GM21367 (cell line): ENCODE measurements around the gene ARHGEF38.
A peak's percentile ranks its signal among the peaks of the same experiment; 100 is the strongest.

Experiments used
- ATAC-seq: cut with Tn5 transposase; IDR thresholded peaks from one replicate; pipeline ENCODE4 v1.9.1; 2021; ENCODE audit not compliant: unreplicated experiment

Gene ARHGEF38

GRCh38 chr4:105551965-105552746 lies at the start of gene ARHGEF38:
TSS of gene ARHGEF38 (plus strand) at chr4:105552620. CDS start at chr4:105552766, 146 bp downstream.
- no peak for ATAC-seq

- ATAC-seq, result no peak
These were observed 48.9 kb upstream of the ARHGEF38 start for GRCh38 chr4:105503484-105503883.

GRCh38 chr4:105504744-105505143 lies 47.7 kb upstream of the ARHGEF38 start:
- no peak for ATAC-seq

- peak; percentile 92 for ATAC-seq
These were observed 43.1 kb upstream of the ARHGEF38 start for GRCh38 chr4:105509291-105509690.

GRCh38 chr4:105509714-105510113 lies 42.7 kb upstream of the ARHGEF38 start:
- no peak for ATAC-seq

GRCh38 chr4:105510245-105510644 lies 42.2 kb upstream of the ARHGEF38 start:
- no peak for ATAC-seq

GRCh38 chr4:105520819-105521790 lies 31.3 kb upstream of the ARHGEF38 start:
- ATAC-seq, result peak; percentile 84

GRCh38 chr4:105526656-105527055 lies 25.8 kb upstream of the ARHGEF38 start:
- no peak for ATAC-seq

GRCh38 chr4:105527081-105527480 lies 25.3 kb upstream of the ARHGEF38 start:
- ATAC-seq, result no peak

- ATAC-seq, result no peak
These were observed 15.8 kb upstream of the ARHGEF38 start for GRCh38 chr4:105536601-105537000.

- ATAC-seq, result no peak
These were observed 11.0 kb upstream of the ARHGEF38 start for GRCh38 chr4:105541420-105541819.

GRCh38 chr4:105542039-105542438 lies 10.4 kb upstream of the ARHGEF38 start:
- no peak for ATAC-seq

GRCh38 chr4:105543346-105543745 lies 9.1 kb upstream of the ARHGEF38 start:
- ATAC-seq, result no peak

GRCh38 chr4:105543881-105544280 lies 8.5 kb upstream of the ARHGEF38 start:
- no peak for ATAC-seq

GRCh38 chr4:105544520-105545286 lies 7.7 kb upstream of the ARHGEF38 start:
- ATAC-seq, result no peak

- no peak for ATAC-seq
These were observed 6.3 kb upstream of the ARHGEF38 start for GRCh38 chr4:105546086-105546485.

- no peak for ATAC-seq
These were observed 4.7 kb upstream of the ARHGEF38 start for GRCh38 chr4:105547769-105548168.

- no peak for ATAC-seq
These were observed 3.9 kb upstream of the ARHGEF38 start for GRCh38 chr4:105548483-105548882.

- ATAC-seq, result no peak
These were observed 1.8 kb upstream of the ARHGEF38 start for GRCh38 chr4:105550641-105551040.

GRCh38 chr4:105555409-105555808 lies 3.0 kb downstream of the ARHGEF38 start:
- ATAC-seq, result no peak

- ATAC-seq, result no peak
These were observed 3.8 kb downstream of the ARHGEF38 start for GRCh38 chr4:105556206-105556605.
